Measurements from ENCODE around the gene RSKR.

The RSKR gene

GRCh38 chr17:28571361-28572122, 42.4 kb downstream of the RSKR start, which contains the start of gene PIGS:
TSS of gene PIGS (minus strand) at chr17:28571524. CDS start at chr17:28571496, 28 bp downstream.
- Histone ChIP-seq H3K9me3 (ENCODE audit: severe bottlenecking) (no peaks in the 10 kb centered on the region), H3K27ac (ENCODE audit: poor library complexity, severe bottlenecking) (peak within 1 kb of the TSS; percentile 37), H3K36me3 (ENCODE audit: low read depth) (peaks cover 31% of the 10 kb centered on the region), H3K4me3 (ENCODE audit: severe bottlenecking) (peak within 1 kb of the TSS; percentile 95), H3K27me3 (ENCODE audit: insufficient read depth, poor library complexity, severe bottlenecking) (no peaks in the 10 kb centered on the region), H3K4me1 (ENCODE audit: insufficient read depth, poor library complexity, severe bottlenecking) (peaks cover 8% of the 10 kb centered on the region)
- no peak for TF ChIP-seq CTCF (IDR thresholded peaks at IDR 0.05; ENCODE audit: poor library complexity, severe bottlenecking)
- DNase-seq (ENCODE audit: low spot score) (peak; percentile 93), ATAC-seq (ENCODE audit: low read depth) (peak; percentile 98)

GRCh38 chr17:28570716-28571360, 43.1 kb downstream of the RSKR start:
- Histone ChIP-seq H3K4me1 (ENCODE audit: insufficient read depth, poor library complexity, severe bottlenecking) (peaks cover 8% of the 10 kb centered on the region), H3K36me3 (ENCODE audit: low read depth) (peaks cover 31% of the 10 kb centered on the region), H3K9me3 (ENCODE audit: severe bottlenecking) (no peaks in the 10 kb centered on the region), H3K27ac (ENCODE audit: poor library complexity, severe bottlenecking) (peak overlapping the region; percentile 37), H3K4me3 (ENCODE audit: severe bottlenecking) (peak overlapping the region; percentile 95), H3K27me3 (ENCODE audit: insufficient read depth, poor library complexity, severe bottlenecking) (no peaks in the 10 kb centered on the region)
- ATAC-seq (ENCODE audit: low read depth) (peak; percentile 13), DNase-seq (ENCODE audit: low spot score) (no peak)
- no peak for TF ChIP-seq CTCF (IDR thresholded peaks at IDR 0.05; ENCODE audit: poor library complexity, severe bottlenecking)

GRCh38 chr17:28569446-28569845, 44.5 kb downstream of the RSKR start:
- DNase-seq (ENCODE audit: low spot score): no peak
- Histone ChIP-seq H3K4me1 (ENCODE audit: insufficient read depth, poor library complexity, severe bottlenecking) (peaks cover 8% of the 10 kb centered on the region), H3K36me3 (ENCODE audit: low read depth) (peaks cover 24% of the 10 kb centered on the region), H3K4me3 (ENCODE audit: severe bottlenecking) (no peak overlapping the region), H3K27me3 (ENCODE audit: insufficient read depth, poor library complexity, severe bottlenecking) (no peaks in the 10 kb centered on the region), H3K9me3 (ENCODE audit: severe bottlenecking) (no peaks in the 10 kb centered on the region), H3K27ac (ENCODE audit: poor library complexity, severe bottlenecking) (no peak overlapping the region)
- TF ChIP-seq CTCF (IDR thresholded peaks at IDR 0.05; ENCODE audit: poor library complexity, severe bottlenecking): no peak
- no peak for ATAC-seq (ENCODE audit: low read depth)

- H3K4me1 ChIP-seq (ENCODE audit: insufficient read depth, poor library complexity, severe bottlenecking): peaks cover 8% of the 10 kb centered on the region
- no peak for TF ChIP-seq CTCF (IDR thresholded peaks at IDR 0.05; ENCODE audit: poor library complexity, severe bottlenecking)
- DNase-seq (ENCODE audit: low spot score) (no peak), ATAC-seq (ENCODE audit: low read depth) (no peak)
- no peaks in the 10 kb centered on the region for H3K9me3 ChIP-seq (ENCODE audit: severe bottlenecking)
- peaks cover 32% of the 10 kb centered on the region for H3K36me3 ChIP-seq (ENCODE audit: low read depth)
- H3K27ac ChIP-seq (ENCODE audit: poor library complexity, severe bottlenecking): no peak overlapping the region
- H3K4me3 ChIP-seq (ENCODE audit: severe bottlenecking): no peak overlapping the region
- no peaks in the 10 kb centered on the region for H3K27me3 ChIP-seq (ENCODE audit: insufficient read depth, poor library complexity, severe bottlenecking)
These were observed 46.4 kb downstream of the RSKR start for GRCh38 chr17:28567604-28568003.

Data from RWPE2 (cell line).